GM21526 (cell line): ENCODE measurements around the gene ARMS2.

Experiments
- ATAC-seq: cut with Tn5 transposase; IDR thresholded peaks from one replicate; pipeline ENCODE4 v1.9.1; 2021; ENCODE audit warnings: moderate library complexity; ENCODE audit not compliant: unreplicated experiment, low FRiP score

Gene ARMS2, protein sequence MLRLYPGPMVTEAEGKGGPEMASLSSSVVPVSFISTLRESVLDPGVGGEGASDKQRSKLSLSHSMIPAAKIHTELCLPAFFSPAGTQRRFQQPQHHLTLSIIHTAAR

GRCh38 chr10:122454603-122455080 is at the start of gene ARMS2:
ARMS2 (plus strand) TSS chr10:122454653; CDS start chr10:122454728, 75 bp downstream.
- ATAC-seq, result no peak

- no peak for ATAC-seq
Observed at GRCh38 chr10:122407375-122408125, 46.9 kb upstream of the ARMS2 start.

GRCh38 chr10:122413327-122413726 is 41.1 kb upstream of the ARMS2 start:
- no peak for ATAC-seq

- ATAC-seq, result no peak
Observed at GRCh38 chr10:122417667-122418066, 36.8 kb upstream of the ARMS2 start.

- ATAC-seq, result no peak
Observed at GRCh38 chr10:122419016-122419415, 35.4 kb upstream of the ARMS2 start.

- no peak for ATAC-seq
Observed at GRCh38 chr10:122419876-122420623, 34.4 kb upstream of the ARMS2 start.

- ATAC-seq, result no peak
Observed at GRCh38 chr10:122420624-122421007, 33.8 kb upstream of the ARMS2 start.

DNA sequence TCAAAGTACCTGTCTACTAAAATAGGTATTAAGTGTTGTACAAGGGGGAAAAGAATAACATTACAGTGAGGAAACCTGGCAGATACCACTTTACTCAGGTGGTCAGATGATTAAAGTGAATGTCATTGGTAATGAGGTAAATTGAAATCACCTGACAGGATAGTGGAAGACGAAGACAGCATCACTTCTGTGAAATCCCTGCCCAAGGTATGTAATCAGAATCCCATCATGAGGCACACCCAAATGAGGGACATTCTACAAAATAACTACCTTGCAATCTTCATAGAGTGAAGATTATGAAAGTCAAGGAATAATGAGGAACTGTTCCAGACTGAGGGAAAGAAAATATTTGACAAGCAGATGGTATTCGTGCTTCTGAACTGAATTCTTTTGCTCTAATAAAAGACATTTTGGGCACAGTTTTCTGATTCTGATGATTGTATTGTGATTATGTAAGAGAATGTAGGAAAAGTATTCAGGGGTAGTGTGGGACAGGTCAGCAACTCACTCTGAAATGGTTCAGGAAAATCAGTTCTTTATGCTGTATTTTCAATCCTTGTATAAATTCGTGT is 33.3 kb upstream of the ARMS2 start:
- no peak for ATAC-seq

GRCh38 chr10:122421742-122422141 is 32.7 kb upstream of the ARMS2 start:
- ATAC-seq, result no peak

- no peak for ATAC-seq
Observed at GRCh38 chr10:122422266-122422989, 32.0 kb upstream of the ARMS2 start.

DNA sequence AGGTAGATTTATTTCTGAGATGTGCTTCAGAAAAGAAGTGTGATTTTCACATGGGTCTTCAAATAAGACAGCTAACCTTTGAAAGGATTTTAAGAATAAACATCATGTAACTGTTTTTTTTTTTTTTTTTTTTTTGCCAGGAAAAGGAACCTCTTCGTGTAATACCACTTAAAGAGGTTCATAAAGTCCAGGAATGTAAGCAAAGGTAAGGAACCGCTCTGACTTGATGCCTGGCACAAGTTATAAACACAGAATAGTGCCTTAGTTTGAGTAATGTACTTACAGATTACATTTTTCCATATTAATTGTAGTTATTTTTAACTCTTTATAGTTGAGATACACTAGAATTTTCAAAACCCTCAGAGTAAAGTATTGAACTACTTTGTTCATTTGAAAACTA is 30.4 kb upstream of the ARMS2 start:
- ATAC-seq, result no peak

DNA sequence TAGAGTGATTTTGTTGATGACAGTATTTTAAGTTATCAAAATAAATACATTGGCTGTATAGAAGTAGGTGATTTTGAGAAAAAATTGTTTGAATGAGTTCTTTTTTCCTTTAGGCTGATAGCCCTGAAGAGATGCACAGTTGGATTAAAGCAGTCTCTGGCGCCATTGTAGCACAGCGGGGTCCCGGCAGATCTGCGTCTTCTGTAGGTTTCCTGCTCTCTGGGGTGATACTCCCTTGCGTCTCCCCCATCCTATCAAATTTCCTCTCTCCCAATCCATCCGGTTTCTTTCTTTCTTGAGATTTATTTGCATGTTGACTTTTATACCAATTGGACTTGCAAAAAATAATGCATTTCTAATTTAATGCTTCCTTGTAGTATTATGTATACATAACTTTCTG is 27.6 kb upstream of the ARMS2 start:
- no peak for ATAC-seq

GRCh38 chr10:122427280-122427679 is 27.2 kb upstream of the ARMS2 start:
- ATAC-seq, result no peak

DNA sequence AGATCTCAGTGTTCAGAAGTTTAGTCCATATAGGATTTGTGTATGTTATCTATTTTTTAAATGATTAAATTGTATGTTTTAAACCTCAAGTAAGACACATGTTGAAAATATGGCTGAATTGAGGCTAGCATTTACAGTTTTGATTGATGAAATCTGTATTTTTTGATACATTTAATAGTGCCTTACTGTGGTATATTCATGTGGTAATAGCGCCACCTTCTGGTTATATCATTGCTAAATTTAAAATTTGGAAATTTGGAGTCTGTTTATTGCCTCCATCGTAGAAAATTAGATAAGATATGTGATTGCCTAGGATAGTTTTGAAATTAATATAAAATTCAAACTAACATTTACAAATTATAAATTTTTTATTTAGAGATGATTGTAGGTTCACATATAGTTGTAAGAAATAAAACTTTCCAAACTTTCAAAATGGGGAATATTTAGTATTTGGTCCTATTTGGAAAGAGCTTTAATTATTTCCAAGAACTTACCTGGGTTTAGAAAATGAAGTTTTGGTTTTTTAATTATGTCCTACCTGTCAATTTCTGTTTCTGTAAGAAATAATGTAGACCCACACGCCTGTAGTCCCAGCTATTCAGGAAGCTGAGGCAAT is 19.1 kb upstream of the ARMS2 start:
- no peak for ATAC-seq

- ATAC-seq, result no peak
Observed at GRCh38 chr10:122441961-122442360, 12.5 kb upstream of the ARMS2 start.

DNA sequence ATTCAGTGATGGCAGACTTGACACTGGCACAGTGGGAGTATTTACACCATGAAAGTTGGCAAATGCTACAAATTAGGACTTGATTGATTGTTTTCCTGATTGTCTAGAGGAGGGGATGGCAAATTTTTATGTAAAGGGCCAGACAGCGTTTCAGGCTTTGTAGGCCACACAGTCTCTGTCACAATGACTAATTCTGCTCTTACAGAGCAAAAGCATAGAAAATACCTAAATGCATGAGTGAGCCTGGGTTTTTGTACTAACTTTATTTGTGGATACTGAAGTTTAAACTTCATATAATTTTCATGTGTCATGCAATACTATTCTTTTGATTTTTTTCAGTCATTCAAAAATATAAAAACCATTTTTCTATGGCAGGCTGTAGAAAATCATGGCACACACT is 9.0 kb upstream of the ARMS2 start:
- no peak for ATAC-seq

DNA sequence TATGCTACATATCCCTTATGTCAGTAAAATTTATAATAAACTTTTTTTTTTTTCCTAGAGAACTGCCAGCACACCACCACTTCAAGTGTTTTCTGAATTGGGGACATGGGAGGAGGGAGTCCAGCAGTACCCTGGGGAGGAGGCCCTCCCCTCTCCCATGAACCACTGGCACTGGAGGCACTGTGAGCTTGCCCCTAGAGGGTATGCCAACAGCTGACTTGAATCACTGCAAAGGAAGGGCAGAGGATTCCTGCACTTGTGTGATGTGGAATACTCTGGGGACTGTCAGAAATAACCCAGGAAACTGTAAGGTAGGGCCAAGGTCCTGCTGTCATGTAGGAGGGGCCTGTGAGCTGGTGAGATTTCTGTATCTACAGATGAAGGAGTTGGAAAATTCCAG is 8.5 kb upstream of the ARMS2 start:
- no peak for ATAC-seq

DNA sequence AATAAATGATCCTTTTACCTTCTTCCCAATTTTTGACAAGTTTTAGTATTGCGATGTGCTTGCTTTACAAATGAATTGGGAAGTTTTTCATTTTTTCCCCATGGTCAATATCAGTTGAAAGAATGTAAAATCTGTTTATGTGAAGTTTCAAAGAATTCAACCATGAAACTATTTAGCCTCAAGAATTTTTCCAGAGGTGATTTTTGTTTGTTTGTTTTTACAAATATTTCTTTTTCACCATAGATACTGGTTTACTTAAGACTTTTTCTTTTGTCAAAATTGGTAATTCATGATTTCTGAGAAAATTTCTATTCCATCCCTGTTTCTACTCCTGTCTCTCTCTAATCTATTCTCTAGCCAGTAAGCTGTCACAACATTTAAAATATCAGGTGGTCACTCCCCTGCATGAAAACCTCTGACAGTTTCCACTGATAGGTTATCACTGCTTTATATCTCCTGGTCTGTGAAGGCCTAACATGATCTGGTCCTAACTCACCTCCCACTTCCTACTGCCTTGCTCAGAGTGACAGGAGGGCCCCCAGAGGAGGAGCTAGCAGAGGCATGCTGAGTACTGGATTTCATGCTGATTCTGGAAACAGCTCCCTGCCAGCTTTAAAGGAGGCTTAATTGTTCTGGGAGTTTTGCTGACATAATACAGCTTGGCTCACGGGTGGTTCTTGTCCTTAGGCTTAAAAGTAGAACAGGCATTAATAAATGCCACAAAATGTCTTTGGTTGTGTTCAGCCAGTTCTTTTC is 7.6 kb upstream of the ARMS2 start:
- ATAC-seq, result no peak

- no peak for ATAC-seq
Observed at GRCh38 chr10:122448600-122448999, 5.9 kb upstream of the ARMS2 start.

- ATAC-seq, result no peak
Observed at GRCh38 chr10:122449153-122449552, 5.3 kb upstream of the ARMS2 start.
